AG04450 (cell line): ENCODE data around the gene GPRC5B. TPM values are rescaled to one million over a fixed set of nuclear protein-coding genes. Genes with fewer than 3 reads are reported as not detected.

Experiments used
- CTCF ChIA-PET: fragments of 300-600, 350-600 bp; formaldehyde crosslinking; extraction: SDS; loops from one replicate; lab custom pipeline; 2022; ENCODE audit warnings: antibody characterized with exemption, inconsistent platforms; lab: Charles Lee
- POLR2A ChIA-PET: fragments of 350-600 bp; formaldehyde crosslinking; extraction: SDS; loops from one replicate; lab custom pipeline; 2021; ENCODE audit warnings: antibody characterized with exemption, inconsistent platforms; lab: Yijun Ruan, JAX
- DNase-seq: peaks from one replicate; pipeline ENCODE4 v3.0.0-alpha.2; 2011; ENCODE audit warnings: low read depth, low spot score
- H3K27ac ChIP-seq: one replicate; pipeline ENCODE4 v1.5.1; 2012; ENCODE audit warnings: low read depth, low read length, control low read depth
- H3K27me3 ChIP-seq: one replicate; pipeline ENCODE4 v1.6.0; 2012; ENCODE audit warnings: low read length; ENCODE audit not compliant: control insufficient read depth, insufficient read depth
- H3K4me3 ChIP-seq: 2 replicates; pipeline ENCODE4 v1.5.1; 2011; ENCODE audit warnings: mild to moderate bottlenecking, low read depth, low read length, control low read depth
- H3K9me3 ChIP-seq: 2 replicates; pipeline ENCODE4 v1.5.1; 2012; ENCODE audit warnings: low read length; ENCODE audit not compliant: control insufficient read depth, insufficient read depth
- polyA plus RNA-seq: library from polyadenylated mRNA; depleted of rRNA; stranded (reverse); fragments of >200 nt; gene quantifications from 2 replicates; pipeline ENCODE4 v1.2.3, GENCODE V29; 2011
- TF ChIP-seq, protein P1 (sequence below): IDR thresholded peaks from 2 replicates; pipeline ENCODE4 v1.5.1; 2011; ENCODE audit warnings: low read depth, low read length, control low read depth, inconsistent platforms

Gene GPRC5B
- polyA plus RNA-seq, 1 experiment: 30.6 TPM

DNA sequence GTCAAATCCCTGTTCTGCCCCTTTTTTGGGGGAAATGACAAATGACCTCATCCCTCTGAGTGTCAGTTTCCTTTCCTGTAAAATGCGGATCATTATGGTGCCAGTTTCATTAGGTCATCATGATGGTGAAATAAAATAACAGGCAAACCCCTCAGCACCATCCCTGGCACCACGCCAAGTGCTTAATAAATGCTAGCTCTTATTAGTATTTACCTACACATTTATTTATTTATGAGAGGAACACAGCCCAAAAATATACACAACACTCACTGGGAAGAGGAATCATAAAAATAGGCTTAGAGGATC lies 28.6 kb upstream of the GPRC5B start:
- Histone ChIP-seq H3K27ac (no peak overlapping the region), H3K4me3 (no peak overlapping the region), H3K27me3 (no peaks in the 10 kb centered on the region), H3K9me3 (no peaks in the 10 kb centered on the region)
- CTCF ChIA-PET: interaction anchor here (1.1 to 1.8 kb wide), 3 partner anchors 329 to 471 kb away, joined by 3 to 13 read pairs (median 5); no protein-coding TSS in a partner anchor
- POLR2A ChIA-PET: no interaction called here
- DNase-seq: no peak
- TF ChIP-seq, protein P1, sequence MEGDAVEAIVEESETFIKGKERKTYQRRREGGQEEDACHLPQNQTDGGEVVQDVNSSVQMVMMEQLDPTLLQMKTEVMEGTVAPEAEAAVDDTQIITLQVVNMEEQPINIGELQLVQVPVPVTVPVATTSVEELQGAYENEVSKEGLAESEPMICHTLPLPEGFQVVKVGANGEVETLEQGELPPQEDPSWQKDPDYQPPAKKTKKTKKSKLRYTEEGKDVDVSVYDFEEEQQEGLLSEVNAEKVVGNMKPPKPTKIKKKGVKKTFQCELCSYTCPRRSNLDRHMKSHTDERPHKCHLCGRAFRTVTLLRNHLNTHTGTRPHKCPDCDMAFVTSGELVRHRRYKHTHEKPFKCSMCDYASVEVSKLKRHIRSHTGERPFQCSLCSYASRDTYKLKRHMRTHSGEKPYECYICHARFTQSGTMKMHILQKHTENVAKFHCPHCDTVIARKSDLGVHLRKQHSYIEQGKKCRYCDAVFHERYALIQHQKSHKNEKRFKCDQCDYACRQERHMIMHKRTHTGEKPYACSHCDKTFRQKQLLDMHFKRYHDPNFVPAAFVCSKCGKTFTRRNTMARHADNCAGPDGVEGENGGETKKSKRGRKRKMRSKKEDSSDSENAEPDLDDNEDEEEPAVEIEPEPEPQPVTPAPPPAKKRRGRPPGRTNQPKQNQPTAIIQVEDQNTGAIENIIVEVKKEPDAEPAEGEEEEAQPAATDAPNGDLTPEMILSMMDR: no peak

- Histone ChIP-seq H3K27me3 (no peaks in the 10 kb centered on the region), H3K4me3 (no peak overlapping the region), H3K9me3 (no peaks in the 10 kb centered on the region), H3K27ac (no peak overlapping the region)
- DNase-seq: no peak
- ChIA-PET CTCF (interaction anchor here (1.1 to 1.8 kb wide), 3 partner anchors 329 to 472 kb away, joined by 3 to 13 read pairs (median 5); no protein-coding TSS in a partner anchor), POLR2A (no interaction called here)
- TF ChIP-seq, protein P1: no peak
Measured at GRCh38 chr16:19912455-19913339, 28.0 kb upstream of the GPRC5B start.

- ChIA-PET POLR2A (no interaction called here), CTCF (interaction anchor here (1.7 kb wide), 1 partner anchor 473 kb away, joined by 14 read pairs; no protein-coding TSS in a partner anchor)
- H3K4me3 ChIP-seq: no peak overlapping the region
- no peaks in the 10 kb centered on the region for H3K27me3 ChIP-seq
- DNase-seq: no peak
- TF ChIP-seq, protein P1: no peak
- no peaks in the 10 kb centered on the region for H3K9me3 ChIP-seq
- H3K27ac ChIP-seq: no peak overlapping the region
Measured at GRCh38 chr16:19911747-19912454, 27.3 kb upstream of the GPRC5B start.

DNA sequence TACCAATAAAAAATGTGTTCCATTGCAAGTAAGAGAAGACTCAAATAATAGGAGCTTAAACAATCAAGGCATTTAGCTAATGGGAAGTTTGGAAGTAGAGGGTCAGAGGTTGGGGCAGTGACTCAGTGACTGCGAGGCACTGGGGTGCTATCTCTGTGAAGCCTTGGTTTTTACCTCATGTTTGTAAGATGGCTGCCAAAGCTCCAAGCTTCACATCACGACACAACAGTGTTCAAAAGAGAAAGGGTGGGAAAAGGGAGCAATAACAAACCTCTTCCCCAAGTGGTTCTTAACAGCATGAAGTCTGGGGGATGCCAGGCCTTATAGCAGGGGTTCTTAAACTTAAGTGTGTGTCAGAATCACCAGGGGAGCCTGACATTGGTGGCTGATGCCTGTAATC lies 26.6 kb upstream of the GPRC5B start:
- Histone ChIP-seq H3K9me3 (no peaks in the 10 kb centered on the region), H3K27me3 (no peaks in the 10 kb centered on the region), H3K4me3 (no peak overlapping the region), H3K27ac (no peak overlapping the region)
- CTCF ChIA-PET: interaction anchor here (1.7 kb wide), 1 partner anchor 474 kb away, joined by 14 read pairs; no protein-coding TSS in a partner anchor
- TF ChIP-seq, protein P1: no peak
- no peak for DNase-seq
- POLR2A ChIA-PET: no interaction called here
